Neural progenitor cell (in vitro differentiated cells): ENCODE results near the gene FCRL1. TPM values are rescaled to one million over a fixed set of nuclear protein-coding genes. Genes with fewer than 3 reads are reported as not detected.

Source experiments
- DNase-seq: peaks from one replicate; pipeline ENCODE4 v3.0.0-alpha.2; 2016; ENCODE audit warnings: low spot score
- H2AFZ ChIP-seq: fragments of 200-600 bp; sonication (generic); replicated peaks from 2 replicates; pipeline ENCODE4 v1.6.1; 2016; ENCODE audit warnings: antibody characterized with exemption
- H3F3A ChIP-seq: fragments of 200-600 bp; sonication (generic); 2 replicates; pipeline ENCODE4 v1.6.1; 2016; ENCODE audit warnings: antibody characterized with exemption, low read depth
- H3K27ac ChIP-seq: fragments of 200-600 bp; sonication (generic); 2 replicates; pipeline ENCODE4 v1.5.1; 2016; ENCODE audit warnings: mild to moderate bottlenecking
- H3K27me3 ChIP-seq: fragments of 200-600 bp; sonication (generic); 2 replicates; pipeline ENCODE4 v1.6.1; 2016; ENCODE audit warnings: mild to moderate bottlenecking, moderate library complexity
- H3K36me3 ChIP-seq: fragments of 200-600 bp; sonication (generic); 2 replicates; pipeline ENCODE4 v1.5.1; 2016
- H3K4me1 ChIP-seq: fragments of 200-600 bp; sonication (generic); 2 replicates; pipeline ENCODE4 v1.6.1; 2016; ENCODE audit warnings: mixed run types
- H3K4me2 ChIP-seq: fragments of 200-600 bp; sonication (generic); 2 replicates; pipeline ENCODE4 v1.6.1; 2016
- H3K4me3 ChIP-seq: fragments of 200-600 bp; sonication (generic); 2 replicates; pipeline ENCODE4 v1.5.1; 2016
- H3K79me2 ChIP-seq: fragments of 200-600 bp; sonication (generic); 2 replicates; pipeline ENCODE4 v1.6.1; 2016; ENCODE audit warnings: low read depth
- H3K9ac ChIP-seq: fragments of 200-600 bp; sonication (generic); 2 replicates; pipeline ENCODE4 v1.6.1; 2016
- H3K9me3 ChIP-seq: fragments of 200-600 bp; sonication (generic); 2 replicates; pipeline ENCODE4 v1.5.1; 2016; ENCODE audit warnings: low read depth
- H4K20me1 ChIP-seq: fragments of 200-600 bp; sonication (generic); 2 replicates; pipeline ENCODE4 v1.6.1; 2016; ENCODE audit warnings: low read depth
- H3K27ac Mint-ChIP-seq: 3 replicates; pipeline ENCODE4 v1.8.0; 2021; ENCODE audit warnings: mixed read lengths
- H3K27me3 Mint-ChIP-seq: 2 replicates; pipeline ENCODE4 v1.8.0; 2022; ENCODE audit warnings: low read depth, mild to moderate bottlenecking, inconsistent platforms, moderate library complexity, mixed read lengths; ENCODE audit not compliant: insufficient read depth
- H3K36me3 Mint-ChIP-seq: 3 replicates; pipeline ENCODE4 v1.8.0; 2021; ENCODE audit warnings: mixed read lengths
- H3K4me1 Mint-ChIP-seq: 3 replicates; pipeline ENCODE4 v1.8.0; 2021; ENCODE audit warnings: mixed read lengths
- H3K4me3 Mint-ChIP-seq: 3 replicates; pipeline ENCODE4 v1.8.0; 2021; ENCODE audit warnings: mild to moderate bottlenecking, moderate library complexity, mixed read lengths
- H3K9me3 Mint-ChIP-seq: 3 replicates; pipeline ENCODE4 v1.8.0; 2020; ENCODE audit warnings: mixed read lengths
- EZH2 ChIP-seq: fragments of 200-600 bp; sonication (generic); IDR thresholded peaks from 2 replicates; pipeline ENCODE4 v1.6.1; 2017; ENCODE audit warnings: antibody characterized with exemption, mild to moderate bottlenecking, moderate library complexity
- EZH2phosphoT487 ChIP-seq: fragments of 200-600 bp; sonication (generic); IDR thresholded peaks from 2 replicates; pipeline ENCODE4 v1.6.1; 2017; ENCODE audit warnings: antibody characterized with exemption
- total RNA-seq: library from RNA; depleted of rRNA; stranded (reverse); fragments of >200 nt; gene quantifications from 2 replicates; pipeline ENCODE4 v1.2.3, GENCODE V29; 2015; ENCODE audit warnings: low replicate concordance
- TF ChIP-seq, protein P1 (sequence below): fragments of 200-600 bp; sonication (generic); IDR thresholded peaks from 2 replicates; pipeline ENCODE4 v1.5.1; 2017; ENCODE audit warnings: antibody characterized with exemption, mild to moderate bottlenecking

Gene FCRL1
- total RNA-seq, 1 donor from 2014 or later = not detected

DNA sequence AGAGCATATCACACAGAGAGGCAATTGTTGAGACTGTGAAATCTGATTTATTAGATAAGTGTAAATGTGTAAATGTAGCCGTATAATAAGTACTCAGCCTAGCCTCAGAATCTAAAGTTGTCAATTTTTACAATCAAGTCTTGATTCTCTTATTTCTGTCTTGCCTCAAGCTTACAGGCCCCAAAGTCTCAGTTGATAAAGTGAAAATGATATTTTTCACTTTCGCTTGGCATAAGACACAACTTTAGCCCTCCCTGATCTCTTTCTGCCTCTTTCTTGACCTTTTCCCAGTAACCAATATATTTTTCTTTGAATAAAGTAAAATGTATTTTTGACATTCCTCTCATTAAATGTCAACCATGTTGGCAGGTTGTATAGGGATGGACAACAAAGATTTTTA is 11.0 kb upstream of the FCRL1 start:
- TF ChIP-seq, protein P1, sequence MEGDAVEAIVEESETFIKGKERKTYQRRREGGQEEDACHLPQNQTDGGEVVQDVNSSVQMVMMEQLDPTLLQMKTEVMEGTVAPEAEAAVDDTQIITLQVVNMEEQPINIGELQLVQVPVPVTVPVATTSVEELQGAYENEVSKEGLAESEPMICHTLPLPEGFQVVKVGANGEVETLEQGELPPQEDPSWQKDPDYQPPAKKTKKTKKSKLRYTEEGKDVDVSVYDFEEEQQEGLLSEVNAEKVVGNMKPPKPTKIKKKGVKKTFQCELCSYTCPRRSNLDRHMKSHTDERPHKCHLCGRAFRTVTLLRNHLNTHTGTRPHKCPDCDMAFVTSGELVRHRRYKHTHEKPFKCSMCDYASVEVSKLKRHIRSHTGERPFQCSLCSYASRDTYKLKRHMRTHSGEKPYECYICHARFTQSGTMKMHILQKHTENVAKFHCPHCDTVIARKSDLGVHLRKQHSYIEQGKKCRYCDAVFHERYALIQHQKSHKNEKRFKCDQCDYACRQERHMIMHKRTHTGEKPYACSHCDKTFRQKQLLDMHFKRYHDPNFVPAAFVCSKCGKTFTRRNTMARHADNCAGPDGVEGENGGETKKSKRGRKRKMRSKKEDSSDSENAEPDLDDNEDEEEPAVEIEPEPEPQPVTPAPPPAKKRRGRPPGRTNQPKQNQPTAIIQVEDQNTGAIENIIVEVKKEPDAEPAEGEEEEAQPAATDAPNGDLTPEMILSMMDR = no peak
- TF ChIP-seq EZH2 = no peak
- TF ChIP-seq EZH2phosphoT487 = no peak
- Mint-ChIP-seq H3K27ac (no peak overlapping the region), H3K4me3 (no peak overlapping the region), H3K4me1 (no peaks in the 10 kb centered on the region), H3K9me3 (no peaks in the 10 kb centered on the region), H3K36me3 (no peaks in the 10 kb centered on the region), H3K27me3 (no peaks in the 10 kb centered on the region)
- no peaks in the 10 kb centered on the region for H3K4me1 ChIP-seq
- H3K9ac ChIP-seq = no peak overlapping the region
- H3K36me3 ChIP-seq = no peaks in the 10 kb centered on the region
- H3K79me2 ChIP-seq = no peaks in the 10 kb centered on the region
- no peak for DNase-seq
- no peaks in the 10 kb centered on the region for H3K27me3 ChIP-seq
- H3K4me3 ChIP-seq = no peak overlapping the region
- H3K9me3 ChIP-seq = no peaks in the 10 kb centered on the region
- no peak overlapping the region for H3K27ac ChIP-seq
- H2AFZ ChIP-seq = no peak overlapping the region
- H3K4me2 ChIP-seq = no peak overlapping the region
- no peaks in the 10 kb centered on the region for H3F3A ChIP-seq
- no peaks in the 10 kb centered on the region for H4K20me1 ChIP-seq

GRCh38 chr1:157829711-157830110 is 9.8 kb upstream of the FCRL1 start:
- H2AFZ ChIP-seq = no peak overlapping the region
- H3K27me3 ChIP-seq = no peaks in the 10 kb centered on the region
- TF ChIP-seq EZH2 = no peak
- TF ChIP-seq, protein P1 = no peak
- no peak for TF ChIP-seq EZH2phosphoT487
- H3K4me1 Mint-ChIP-seq = no peaks in the 10 kb centered on the region
- H3K36me3 Mint-ChIP-seq = no peaks in the 10 kb centered on the region
- H3K9me3 Mint-ChIP-seq = no peaks in the 10 kb centered on the region
- no peaks in the 10 kb centered on the region for H3K4me1 ChIP-seq
- H3K4me2 ChIP-seq = no peak overlapping the region
- no peak overlapping the region for H3K4me3 Mint-ChIP-seq
- no peak overlapping the region for H3K9ac ChIP-seq
- no peak overlapping the region for H3K27ac Mint-ChIP-seq
- H3K27me3 Mint-ChIP-seq = no peaks in the 10 kb centered on the region
- no peaks in the 10 kb centered on the region for H4K20me1 ChIP-seq
- H3K9me3 ChIP-seq = no peaks in the 10 kb centered on the region
- DNase-seq = no peak
- no peaks in the 10 kb centered on the region for H3F3A ChIP-seq
- H3K36me3 ChIP-seq = no peaks in the 10 kb centered on the region
- no peak overlapping the region for H3K4me3 ChIP-seq
- no peaks in the 10 kb centered on the region for H3K79me2 ChIP-seq
- H3K27ac ChIP-seq = no peak overlapping the region

GRCh38 chr1:157829210-157829609 is 9.3 kb upstream of the FCRL1 start:
- no peaks in the 10 kb centered on the region for H3K36me3 Mint-ChIP-seq
- Histone ChIP-seq H3K4me1 (no peaks in the 10 kb centered on the region), H3K9ac (no peak overlapping the region), H2AFZ (no peak overlapping the region), H3K27me3 (no peaks in the 10 kb centered on the region), H4K20me1 (no peaks in the 10 kb centered on the region), H3F3A (no peaks in the 10 kb centered on the region), H3K27ac (no peak overlapping the region), H3K9me3 (no peaks in the 10 kb centered on the region), H3K36me3 (no peaks in the 10 kb centered on the region), H3K79me2 (no peaks in the 10 kb centered on the region), H3K4me2 (no peak overlapping the region), H3K4me3 (no peak overlapping the region)
- DNase-seq = no peak
- TF ChIP-seq EZH2 = no peak
- TF ChIP-seq, protein P1 = no peak
- TF ChIP-seq EZH2phosphoT487 = no peak
- no peak overlapping the region for H3K4me3 Mint-ChIP-seq
- no peaks in the 10 kb centered on the region for H3K4me1 Mint-ChIP-seq
- H3K27ac Mint-ChIP-seq = no peak overlapping the region
- H3K27me3 Mint-ChIP-seq = no peaks in the 10 kb centered on the region
- no peaks in the 10 kb centered on the region for H3K9me3 Mint-ChIP-seq

GRCh38 chr1:157820299-157820698 is 379 bp upstream of the FCRL1 start:
- Histone ChIP-seq H3K4me1 (no peaks in the 10 kb centered on the region), H4K20me1 (no peaks in the 10 kb centered on the region), H3K36me3 (no peaks in the 10 kb centered on the region), H3K4me2 (no peak overlapping the region), H3K79me2 (no peaks in the 10 kb centered on the region), H3K27me3 (no peaks in the 10 kb centered on the region), H3K9ac (no peak overlapping the region), H3F3A (no peaks in the 10 kb centered on the region), H3K27ac (no peak overlapping the region), H3K9me3 (no peaks in the 10 kb centered on the region), H3K4me3 (no peak overlapping the region), H2AFZ (no peak overlapping the region)
- Mint-ChIP-seq H3K9me3 (no peaks in the 10 kb centered on the region), H3K27me3 (peaks cover 4% of the 10 kb centered on the region), H3K4me3 (no peak overlapping the region), H3K36me3 (no peaks in the 10 kb centered on the region), H3K27ac (no peak overlapping the region), H3K4me1 (no peaks in the 10 kb centered on the region)
- no peak for DNase-seq
- TF ChIP-seq, protein P1 = no peak
- no peak for TF ChIP-seq EZH2phosphoT487
- no peak for TF ChIP-seq EZH2
